Measurements from ENCODE around the gene ODF4.
"Not testable (repeated sequence)": the region's sequence is repeated elsewhere in the genome, so short reads cannot be mapped to it uniquely, and the experiment has no call there.

ODF4 gene

DNA sequence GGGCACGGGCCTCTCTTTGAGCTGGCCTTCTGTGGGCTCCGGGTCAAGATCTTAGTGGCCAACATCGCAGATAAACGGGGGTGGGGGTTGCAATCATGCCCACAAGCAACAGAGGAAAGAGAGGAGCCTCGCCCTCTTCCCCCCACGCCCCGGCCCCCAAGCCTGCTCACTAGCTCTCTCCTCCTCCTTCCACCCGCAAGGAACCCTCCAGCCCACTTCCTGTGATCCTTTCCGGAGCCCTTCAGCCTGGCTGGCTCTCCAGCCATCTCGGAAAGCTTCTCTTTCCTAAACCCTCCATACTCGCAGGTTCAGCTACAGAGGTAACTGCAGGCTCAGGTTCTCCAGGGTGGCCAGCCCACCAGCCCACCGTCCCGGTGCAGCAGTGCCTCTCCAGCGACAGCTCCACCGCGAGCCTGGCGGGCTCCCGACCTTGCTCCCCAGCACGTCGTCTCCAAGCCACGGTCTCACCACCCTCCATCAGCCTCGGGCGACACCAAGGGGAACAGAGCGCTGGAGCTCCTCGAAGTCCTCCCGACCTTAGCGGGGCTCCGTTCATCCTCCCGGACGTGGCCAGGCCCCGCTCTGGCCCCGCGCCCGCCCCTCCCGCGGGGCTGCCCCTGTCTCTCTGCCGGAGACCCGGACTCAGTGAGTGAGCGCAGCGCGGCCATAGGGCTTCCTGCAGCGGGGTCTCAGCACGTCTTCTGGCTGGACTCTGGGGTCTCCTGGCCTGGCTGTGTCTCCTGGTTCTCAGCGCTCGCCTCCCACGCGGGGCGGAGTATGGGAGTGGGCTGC, 12.9 kb upstream of the ODF4 start:
- no peak for FAIRE-seq

DNA sequence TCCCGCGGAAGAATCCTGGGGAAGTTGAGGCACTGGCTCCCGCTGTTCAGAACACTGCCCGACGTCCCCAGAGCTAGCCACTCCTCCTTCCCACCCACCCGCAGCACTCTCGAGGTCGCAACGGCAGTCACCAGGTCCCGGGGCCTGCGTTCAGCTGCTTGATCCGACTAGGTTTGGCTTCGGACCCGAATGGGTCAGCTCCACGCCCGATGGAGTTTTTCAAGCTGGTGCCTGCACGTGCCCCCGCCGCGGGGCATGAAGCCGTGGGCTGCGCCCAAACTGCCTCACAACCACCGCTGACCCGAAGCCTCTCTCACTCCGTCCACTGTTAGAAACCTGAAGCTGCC, 12.4 kb upstream of the ODF4 start:
- no peak for FAIRE-seq

DNA sequence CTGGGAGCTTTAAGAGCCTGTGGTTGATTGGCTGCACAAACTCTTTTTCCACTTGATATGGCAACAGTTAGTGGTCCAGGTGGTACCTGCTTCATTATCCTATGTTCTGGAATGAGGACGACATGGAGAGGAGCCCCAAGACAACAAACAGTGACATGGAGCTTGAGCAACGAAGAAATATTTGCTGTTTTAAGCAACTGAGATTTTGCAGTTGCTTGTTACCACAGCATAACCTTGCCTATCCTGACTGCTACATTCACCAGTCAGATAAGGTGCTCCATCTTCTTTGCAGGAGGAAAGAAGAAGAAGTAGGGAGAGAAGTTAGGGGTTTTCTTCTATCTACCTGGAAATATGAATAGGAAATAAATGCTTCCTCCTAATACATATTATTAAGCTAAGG, 7.5 kb upstream of the ODF4 start:
- no peak for FAIRE-seq

DNA sequence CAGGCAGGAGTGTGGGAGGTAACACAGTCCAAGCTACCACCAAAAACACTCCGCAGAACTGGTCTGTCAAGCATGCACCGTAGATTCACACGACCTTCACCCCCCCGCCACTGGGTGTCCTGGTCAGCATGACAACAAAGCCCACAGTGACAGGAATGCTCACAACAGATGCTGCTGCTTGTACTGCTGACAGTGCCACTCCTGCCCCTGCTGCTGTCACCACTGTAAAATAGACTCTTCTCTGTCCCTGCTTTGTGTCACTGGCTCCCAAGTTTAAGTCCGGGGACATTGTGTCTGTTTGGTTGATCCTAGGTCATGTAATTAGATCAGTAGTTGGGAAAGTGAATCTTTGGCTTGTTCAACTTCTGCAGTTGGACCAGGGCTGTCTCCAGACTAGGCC, 7.0 kb upstream of the ODF4 start:
- FAIRE-seq: no peak

DNA sequence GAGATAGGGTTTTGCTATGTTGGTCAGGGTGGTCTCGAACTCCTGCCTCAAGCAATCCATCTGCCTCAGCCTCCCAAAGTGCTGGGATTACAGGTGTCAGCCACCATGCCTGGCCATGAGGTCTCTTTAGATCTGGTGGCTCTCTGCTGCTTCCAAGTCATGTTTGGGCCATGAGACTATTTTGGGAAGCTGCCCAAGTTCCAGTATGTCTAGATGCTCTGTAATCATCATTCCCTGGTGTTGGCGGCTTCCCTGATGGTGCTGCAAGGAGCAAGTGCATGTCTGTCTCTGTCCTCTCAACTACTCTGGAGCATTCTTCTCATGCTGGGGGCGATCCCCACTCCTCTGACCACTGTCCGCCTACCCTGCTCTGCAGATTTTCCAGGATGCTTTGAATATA, 6.4 kb upstream of the ODF4 start:
- no peak for FAIRE-seq

DNA sequence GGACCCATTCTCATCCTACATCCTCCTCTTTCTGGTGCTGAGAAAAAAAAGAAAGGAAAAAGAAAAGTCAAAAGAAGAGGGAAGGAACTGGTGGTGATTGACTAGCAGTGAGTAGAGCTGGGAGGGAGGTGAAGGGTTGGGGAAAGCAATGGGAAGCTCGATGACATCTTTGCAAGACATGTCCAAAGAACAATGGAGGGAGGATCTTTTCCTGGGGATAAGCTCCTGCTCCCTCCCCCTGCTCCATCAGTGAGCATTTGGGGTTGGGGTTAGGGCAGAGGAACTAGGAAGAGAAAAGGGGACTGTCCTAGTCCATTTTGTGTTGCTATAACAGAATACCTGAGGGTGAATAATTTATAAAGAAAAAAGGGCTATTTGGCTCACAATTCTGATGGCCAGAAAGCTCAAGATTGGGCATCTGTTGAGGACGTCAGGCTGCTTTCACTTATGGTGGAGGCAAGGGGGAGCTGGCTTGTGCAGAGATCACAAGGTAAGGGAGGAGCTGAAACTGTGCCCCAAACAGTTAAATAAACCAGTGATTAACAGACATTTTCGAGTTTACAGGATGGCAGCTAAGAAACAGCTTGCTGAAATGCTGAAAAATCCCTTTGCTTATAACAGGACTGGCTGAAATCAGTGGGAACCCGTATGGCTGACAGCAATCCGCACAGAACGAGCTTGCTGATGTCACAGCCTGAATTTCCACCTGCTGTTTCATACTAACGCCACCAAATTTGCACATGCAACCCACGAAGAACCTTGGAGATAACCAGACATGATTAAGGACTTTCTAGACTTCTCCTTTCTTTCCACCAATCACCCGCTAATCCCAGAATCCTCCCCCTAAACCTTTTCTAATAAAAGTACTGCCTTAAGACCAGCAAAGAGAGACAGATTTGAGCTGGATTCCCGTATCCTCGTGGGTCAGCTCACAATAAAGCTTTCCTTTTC, 1.6 kb upstream of the ODF4 start:
- no peak for FAIRE-seq

DNA sequence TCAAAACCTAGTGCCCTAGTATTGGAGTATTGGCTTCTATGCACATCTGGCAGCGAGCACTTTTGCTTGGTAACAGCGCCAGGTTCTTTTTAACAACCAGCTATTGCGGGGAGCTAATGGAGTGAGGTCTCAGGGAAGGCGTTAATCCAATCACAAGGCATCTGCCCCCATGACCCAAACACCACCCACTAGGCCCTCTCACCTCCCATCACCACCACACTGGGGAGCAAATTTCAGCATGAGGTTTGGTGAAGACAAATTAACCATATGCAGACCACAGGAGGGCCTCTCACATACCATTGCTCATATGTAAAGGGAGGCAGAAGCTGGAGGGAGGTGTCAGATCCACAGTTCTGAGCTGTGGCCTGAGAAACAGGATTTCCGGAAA, 893 bp upstream of the ODF4 start:
- FAIRE-seq: no peak

DNA sequence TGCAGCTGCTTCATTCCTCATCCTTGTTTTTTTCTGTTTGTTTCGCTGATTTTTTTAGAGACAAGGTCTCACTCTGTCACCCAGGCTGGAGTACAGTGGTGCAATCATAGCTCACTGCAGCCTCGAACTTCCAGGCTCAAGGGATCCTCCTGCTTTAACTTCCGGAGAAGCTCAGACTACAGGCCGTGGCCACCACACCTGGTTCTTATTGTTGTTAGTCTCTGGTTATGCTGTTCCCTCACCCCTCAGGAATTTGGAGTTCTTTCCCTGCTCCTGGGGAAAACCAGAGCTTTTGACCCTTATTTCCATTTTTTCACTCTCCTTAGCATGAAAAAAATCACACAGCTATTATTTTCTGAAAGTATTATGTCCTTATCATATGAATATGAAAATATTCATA, 1.8 kb downstream of the ODF4 start:
- no peak for FAIRE-seq

DNA sequence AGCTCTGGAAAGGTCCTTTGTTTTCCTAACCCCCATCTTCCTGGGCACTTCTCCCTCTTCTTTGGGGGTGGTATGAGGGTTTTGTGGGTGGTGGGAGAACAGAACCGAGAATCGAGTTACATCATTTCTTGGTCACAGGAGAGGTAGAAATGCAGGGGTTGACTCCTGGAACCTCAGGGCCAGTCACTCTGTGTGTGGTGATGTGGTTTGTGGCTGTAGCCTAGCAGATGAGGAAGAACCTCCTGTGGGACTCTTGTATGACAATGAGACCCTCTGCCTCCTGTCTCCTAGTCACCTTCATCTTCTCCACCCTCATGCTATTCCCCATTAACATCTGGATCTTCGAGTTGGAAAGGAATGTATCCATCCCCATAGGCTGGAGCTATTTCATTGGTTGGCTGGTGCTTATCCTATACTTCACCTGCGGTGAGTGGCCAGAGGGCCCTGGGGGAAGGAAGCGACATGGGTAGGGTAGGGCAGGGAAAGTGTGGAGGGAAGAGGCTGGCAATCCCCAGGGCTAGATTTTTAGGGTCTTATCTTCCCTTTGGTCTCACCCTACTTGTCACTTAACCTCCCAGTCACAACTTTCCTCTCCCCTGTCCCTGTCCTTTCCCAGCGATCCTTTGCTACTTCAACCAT, 5.5 kb downstream of the ODF4 start:
- no peak for FAIRE-seq

DNA sequence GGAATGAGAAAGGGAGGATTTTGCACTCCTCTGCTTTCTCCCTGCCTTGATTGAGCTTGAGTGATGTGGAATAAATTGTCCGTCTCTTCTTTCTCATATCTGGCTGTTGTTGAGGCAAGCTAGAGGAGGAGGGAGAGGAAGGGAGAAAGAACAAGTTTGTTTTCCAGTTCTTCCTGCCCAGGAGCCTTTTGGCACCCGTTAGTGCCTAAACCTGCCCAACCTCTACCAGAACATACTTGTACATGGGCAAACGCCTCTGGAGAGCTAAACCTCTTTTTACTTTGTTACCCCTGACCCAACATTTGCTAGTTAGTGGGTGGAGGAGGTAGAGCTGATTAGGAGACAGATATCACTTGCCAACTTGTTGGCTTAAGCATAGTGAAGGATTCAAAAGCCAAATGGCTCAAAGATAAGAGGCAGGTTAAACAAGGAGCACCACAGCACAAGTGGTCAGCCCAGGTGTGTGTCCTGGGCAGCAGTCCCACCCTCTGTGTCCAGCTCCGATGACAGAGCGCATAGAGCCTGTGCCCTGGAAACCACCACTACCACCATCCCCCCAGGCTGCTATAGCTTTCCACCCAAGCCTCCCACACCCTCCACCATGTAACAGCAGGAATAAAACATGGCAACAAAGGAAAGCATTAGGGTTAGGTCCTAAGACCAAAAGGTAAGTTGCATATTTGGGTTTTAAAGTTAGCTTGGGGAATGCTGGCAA, 6.5 kb downstream of the ODF4 start:
- no peak for FAIRE-seq

DNA sequence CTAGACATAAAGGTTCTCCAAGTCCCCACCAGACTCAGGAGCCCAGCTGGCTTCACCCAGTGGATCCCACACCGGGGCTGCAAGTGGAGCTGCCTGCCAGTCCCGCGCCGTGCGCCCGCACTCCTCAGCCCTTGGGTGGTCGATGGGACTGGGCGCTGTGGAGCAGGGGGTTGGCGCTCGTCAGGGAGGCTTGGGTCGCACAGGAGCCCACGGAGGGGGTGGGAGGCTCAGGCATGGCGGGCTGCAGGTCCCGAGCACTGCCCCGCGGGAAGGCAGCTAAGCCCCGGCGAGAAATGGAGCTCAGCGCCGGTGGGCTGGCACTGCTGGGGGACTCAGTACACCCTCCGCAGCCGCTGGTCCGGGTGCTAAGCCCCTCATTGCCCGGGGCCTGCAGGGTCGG, 7.4 kb downstream of the ODF4 start:
- not testable (repeated sequence) for FAIRE-seq

DNA sequence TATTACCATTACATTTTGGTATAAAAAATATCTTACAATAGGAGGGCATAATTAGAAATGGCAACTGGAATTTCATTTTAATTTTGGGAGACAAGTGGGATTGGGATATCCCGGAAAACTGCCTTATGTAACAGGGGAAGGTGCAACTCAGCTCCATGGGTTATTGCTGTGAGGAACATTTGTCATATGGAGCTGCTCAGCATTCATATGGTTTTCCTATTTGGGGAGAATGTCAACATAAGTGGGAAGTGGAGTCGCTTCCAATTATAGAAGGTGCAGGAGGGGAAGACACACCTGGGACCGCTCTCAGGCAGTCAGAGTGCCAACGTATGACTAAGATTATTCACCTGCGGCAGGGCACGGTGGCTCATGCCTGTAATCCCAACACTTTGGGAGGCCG, 10.7 kb downstream of the ODF4 start:
- FAIRE-seq: no peak

DNA sequence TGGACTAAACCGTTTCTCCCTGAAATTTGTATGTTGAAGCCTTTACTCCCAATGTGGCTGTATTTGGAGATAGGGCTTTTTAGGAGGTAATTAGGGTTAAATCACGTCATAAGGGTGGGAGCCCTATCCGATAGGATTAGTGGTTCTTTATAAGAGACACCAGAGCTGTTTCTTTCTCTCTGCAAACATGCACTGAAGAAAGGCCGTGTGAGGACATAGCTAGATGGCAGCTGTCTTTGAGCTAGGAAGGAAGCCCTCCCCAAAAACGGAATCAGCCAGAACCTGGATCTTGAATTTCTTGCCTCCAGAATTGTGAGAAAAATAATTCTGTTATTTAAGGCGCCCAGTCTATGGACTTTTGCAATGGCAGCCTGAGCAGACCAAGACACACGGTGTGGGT, 14.1 kb downstream of the ODF4 start:
- FAIRE-seq: no peak

DNA sequence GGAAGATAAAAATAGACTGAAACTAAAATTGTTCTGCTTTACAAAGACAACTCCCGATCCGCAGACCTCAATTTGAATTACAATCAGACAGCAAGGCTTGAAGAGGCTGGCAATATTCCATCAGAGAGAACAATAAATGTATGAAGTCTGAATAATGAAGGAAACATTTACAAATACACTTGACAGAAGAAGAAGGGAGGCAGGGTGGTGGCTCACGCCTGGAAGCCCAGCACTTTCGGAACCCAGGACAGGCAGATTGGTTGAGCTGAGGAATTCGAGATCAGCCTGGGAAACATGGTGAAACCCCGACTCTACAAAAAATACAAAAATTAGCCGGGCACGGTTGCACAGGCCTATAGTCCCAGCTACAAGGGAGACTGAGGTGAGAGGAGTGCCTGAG, 14.6 kb downstream of the ODF4 start:
- FAIRE-seq: no peak

DNA sequence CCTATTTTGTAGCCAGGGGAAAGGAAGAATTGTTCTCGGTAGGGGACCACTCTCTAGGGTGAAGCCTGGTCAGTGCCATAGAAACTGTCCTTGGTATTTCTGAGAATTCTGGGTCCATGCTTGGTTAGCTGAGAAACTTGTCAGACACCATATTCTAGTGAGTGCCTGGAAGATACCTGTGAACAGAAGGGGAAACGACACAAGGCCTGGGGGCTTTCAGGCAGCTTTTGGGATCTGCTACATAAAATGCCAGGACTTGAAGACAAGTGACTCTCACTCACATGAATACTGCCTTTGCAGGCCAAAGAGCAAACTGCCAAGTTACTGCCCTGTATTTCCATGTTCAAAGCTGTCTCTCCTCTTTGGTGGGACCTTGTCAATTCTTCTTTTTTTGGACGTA, 18.3 kb downstream of the ODF4 start:
- FAIRE-seq: no peak

DNA sequence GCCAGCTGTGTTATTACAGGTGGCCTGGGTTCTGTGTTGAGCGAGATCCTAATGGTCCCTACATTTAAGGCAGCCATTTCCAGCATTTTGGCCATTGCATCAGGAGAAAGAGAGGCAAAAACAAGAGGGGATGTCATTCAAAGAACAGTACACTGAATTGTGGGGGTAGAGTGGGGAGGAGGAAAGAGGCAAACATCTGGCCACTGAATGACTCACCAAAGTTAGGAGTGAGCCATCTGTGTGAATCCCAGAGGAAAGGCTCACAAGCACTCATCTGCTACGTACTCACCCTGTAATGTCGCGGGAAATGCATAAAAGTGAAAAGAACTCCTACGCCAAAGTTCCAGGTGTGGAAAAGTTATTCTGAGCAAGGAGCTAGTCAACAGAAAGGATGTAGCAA, 20.1 kb downstream of the ODF4 start:
- no peak for FAIRE-seq

DNA sequence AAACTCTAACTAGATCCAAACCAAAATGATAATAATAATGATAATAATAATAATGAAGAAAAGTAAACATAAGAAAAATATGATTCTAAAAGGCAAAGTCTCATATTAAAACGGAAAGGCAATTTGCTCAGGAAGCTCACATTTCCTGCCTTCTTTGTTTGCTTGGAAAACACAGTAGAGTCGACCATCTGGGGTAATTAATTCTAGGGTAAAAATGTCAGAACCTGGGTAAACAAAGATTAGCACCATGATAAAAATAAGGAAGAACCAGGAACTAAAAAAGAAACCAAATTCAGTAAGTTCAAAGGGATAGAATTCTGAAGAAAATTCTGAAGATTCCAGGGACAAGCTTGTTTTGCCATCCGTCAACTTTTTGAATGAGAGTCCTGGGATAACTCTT, 20.6 kb downstream of the ODF4 start:
- FAIRE-seq: no peak

DNA sequence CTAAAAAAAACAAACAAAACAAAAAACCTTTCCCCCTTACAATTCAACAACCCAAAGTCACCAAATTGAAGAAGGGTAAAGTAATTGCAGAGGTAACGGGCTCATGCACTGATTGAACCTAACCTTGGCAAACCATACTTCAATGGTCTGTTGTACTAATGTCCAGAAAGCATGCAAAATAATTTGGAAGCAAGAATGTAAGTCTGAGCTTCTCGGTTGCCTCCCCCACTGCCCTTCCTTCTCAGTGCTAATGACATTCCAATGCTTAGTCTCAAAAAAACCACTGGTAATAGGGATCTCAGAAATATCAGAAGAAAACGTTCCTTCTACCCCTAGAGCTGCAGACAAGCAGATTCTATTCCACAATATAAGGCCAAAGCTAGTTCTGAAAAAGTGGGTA, 21.1 kb downstream of the ODF4 start:
- FAIRE-seq: no peak

DNA sequence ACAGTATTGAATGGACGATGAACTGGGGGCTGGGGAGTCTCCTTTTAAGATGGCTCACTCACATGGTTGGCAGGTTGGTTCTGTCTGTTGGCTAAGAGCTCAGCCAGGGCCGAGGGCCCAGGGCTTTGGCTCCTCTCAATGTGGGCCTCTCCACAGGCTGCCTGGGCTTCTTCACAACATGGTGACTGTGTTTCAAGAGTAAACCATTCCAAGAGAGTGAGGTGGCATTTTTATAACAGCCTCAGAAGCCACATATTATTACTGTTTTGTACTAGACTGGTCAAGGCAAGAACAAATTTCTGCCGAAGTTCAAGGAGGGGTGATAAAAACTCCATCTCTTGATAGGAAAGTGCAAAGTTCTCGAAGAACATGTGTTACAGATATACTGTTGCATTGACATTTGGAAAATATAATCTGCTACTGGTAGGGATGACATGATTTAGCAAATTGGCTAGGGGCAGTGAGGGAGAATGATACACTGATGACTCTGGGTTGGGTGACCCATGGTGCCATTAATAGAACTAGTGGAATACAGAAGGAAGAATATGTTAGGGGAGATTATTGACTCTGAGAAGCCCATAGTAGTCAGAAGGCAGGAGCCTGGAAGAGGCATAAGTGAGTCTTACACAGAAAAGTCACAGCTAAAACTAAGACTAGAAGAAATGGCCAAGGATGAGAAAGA, 23.2 kb downstream of the ODF4 start:
- FAIRE-seq: no peak

DNA sequence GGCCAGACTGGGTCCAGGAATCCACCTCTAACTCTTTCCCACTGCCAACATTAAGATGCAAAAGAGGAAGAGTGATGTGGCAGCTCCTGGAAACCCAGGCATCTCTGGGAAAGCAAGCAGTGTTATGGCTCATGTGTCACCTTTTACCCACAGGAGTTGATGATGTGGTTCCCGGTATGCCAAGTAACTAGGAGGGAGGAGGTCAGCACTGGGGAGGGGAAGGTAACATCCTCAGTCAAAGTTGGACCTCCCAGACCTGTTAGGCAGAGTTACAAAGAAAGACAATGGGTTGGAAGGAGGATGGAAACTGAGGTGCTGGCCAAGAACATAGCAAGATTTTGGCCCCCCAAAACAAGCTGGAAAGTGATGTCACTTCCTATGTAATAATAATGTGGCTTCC, 25.5 kb downstream of the ODF4 start:
- FAIRE-seq: no peak

DNA sequence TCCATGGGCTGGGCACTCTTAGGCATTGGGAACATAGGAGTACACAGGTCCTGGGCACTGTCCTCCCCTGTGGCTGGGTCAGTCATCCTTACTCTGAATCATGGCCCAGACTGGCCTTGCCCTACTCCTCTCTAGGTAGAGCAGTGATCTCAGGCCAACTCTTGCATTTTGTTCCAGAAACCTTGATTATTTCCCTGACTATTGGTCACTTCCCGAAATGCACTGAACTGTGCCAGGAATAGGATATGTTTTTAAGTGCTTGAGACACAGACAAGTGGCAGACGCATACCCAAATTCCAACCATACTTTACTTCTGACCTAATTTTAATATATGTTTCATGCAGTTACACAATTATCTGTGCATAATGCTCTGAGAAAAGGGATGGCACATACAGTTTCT, 26.6 kb downstream of the ODF4 start:
- FAIRE-seq: no peak

DNA sequence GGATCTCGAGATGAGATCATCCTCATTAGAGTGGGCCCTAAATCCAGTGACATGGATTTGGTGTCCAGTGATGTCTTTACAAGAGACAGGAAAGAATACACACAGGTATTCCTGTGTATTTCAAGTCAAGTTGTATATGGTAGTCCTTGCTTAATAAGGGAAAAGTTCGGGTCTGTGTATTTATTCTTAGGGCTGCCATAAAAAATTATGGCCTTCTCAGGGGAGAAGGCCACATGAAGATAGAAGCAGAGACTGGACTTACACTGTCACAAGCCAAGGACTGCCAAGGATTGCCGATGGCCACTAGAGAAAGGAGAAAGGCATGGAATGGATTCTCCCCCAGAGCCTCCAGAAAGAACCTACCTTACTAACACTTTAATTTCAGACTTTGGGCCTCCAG, 28.6 kb downstream of the ODF4 start:
- FAIRE-seq: no peak

DNA sequence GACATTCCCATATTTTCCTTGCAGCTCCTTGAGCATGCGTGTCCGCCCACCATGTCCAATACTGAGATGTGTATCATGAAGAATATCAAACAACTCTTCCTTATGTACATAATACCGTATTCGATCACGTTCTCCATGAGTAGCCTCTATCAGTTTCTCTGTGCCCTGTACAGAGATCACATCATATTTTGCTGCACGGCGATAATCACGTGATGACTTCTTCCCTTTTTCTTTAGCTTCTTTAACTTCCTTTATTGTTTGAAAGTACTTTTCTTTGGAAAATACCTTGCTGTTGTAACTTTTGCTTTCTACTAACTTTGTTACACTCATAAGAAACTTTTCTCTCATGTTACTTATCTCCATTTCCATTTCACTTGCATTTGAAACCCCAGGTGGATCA, 30.3 kb downstream of the ODF4 start:
- no peak for FAIRE-seq

All from A204.1 (cell line).